Gastroesophageal sphincter (tissue), 4 donors: ENCODE measurements around the gene UCP2. TPM values are rescaled to one million over a fixed set of nuclear protein-coding genes. Genes with fewer than 3 reads are reported as not detected.
A peak's percentile ranks its signal among the peaks of the same experiment; 100 is the strongest.

ENCODE experiments used
- ATAC-seq: fragments of 150-250 bp; one replicate; pipeline ENCODE4 v1.9.1; 2016; ENCODE audit warnings: mild to moderate bottlenecking, moderate library complexity
- H3K27ac ChIP-seq, 4 donors: fragments of 200-600 bp; sonication (generic) in 3 of 4; 1 replicate in 3 of 4; 2 replicates in 1 of 4; pipeline ENCODE4 v1.5.1; 2016 to 2019
- H3K27me3 ChIP-seq: fragments of 200-600 bp; sonication (generic); one replicate; pipeline ENCODE4 v1.5.1; 2019
- H3K36me3 ChIP-seq, 2 donors: fragments of 200-600 bp; sonication (generic); one replicate each; pipeline ENCODE4 v1.5.1; 2019; ENCODE audit warnings: control low read depth in 1 of 2
- H3K4me1 ChIP-seq, 3 donors: fragments of 200-600 bp; sonication (generic); 1 replicate in 2 of 3; 2 replicates in 1 of 3; pipeline ENCODE4 v1.5.1; 2016 to 2019; ENCODE audit warnings: control low read depth in 2 of 3
- H3K4me3 ChIP-seq, 2 donors: fragments of 200-600 bp; sonication (generic); one replicate each; pipeline ENCODE4 v1.5.1; 2019; ENCODE audit warnings: mild to moderate bottlenecking in 1 of 2, moderate library complexity in 1 of 2
- H3K9me3 ChIP-seq, 3 donors: fragments of 200-600 bp; sonication (generic); one replicate each; pipeline ENCODE4 v1.5.1; 2017 to 2019; ENCODE audit warnings: control low read depth in 2 of 3
- EP300 ChIP-seq: sonication (generic); formaldehyde crosslinking; IDR thresholded peaks from one replicate; pipeline ENCODE4 v1.6.1; 2017; ENCODE audit warnings: antibody characterized with exemption, mild to moderate bottlenecking
- POLR2A ChIP-seq, 2 donors: fragments of 450-650 bp; IDR thresholded peaks; one replicate each; pipeline ENCODE4 v1.6.1; 2017; ENCODE audit warnings: antibody characterized with exemption in 2 of 2, mild to moderate bottlenecking in 2 of 2, moderate library complexity in 1 of 2
- POLR2AphosphoS5 ChIP-seq: sonication (generic); formaldehyde crosslinking; IDR thresholded peaks from one replicate; pipeline ENCODE4 v1.6.1; 2017; ENCODE audit warnings: antibody characterized with exemption
- WGBS, 2 donors: methylation state at CpG; one replicate each; pipeline ENCODE4 v1.1.5; 2018; ENCODE audit warnings: low coverage in 1 of 2; 5-methylcytosine and 5-hydroxymethylcytosine counted together
- total RNA-seq, 4 donors: library from RNA; depleted of rRNA; stranded (reverse); fragments of >200 nt; gene quantifications; one replicate each; pipeline ENCODE4 v1.1.0, GENCODE V29; 2016
- TF ChIP-seq, protein P1 (sequence below), 4 experiments: fragments of 200-600 bp in 2 of 4; fragments of 450-650 bp in 2 of 4; sonication (generic) in 1 of 4; IDR thresholded peaks; one replicate each; pipeline ENCODE4 v1.5.1; 2017 to 2019; ENCODE audit warnings: antibody characterized with exemption in 4 of 4, mild to moderate bottlenecking in 2 of 4, moderate library complexity in 2 of 4

The UCP2 gene
- total RNA-seq, 4 donors from 2014 or later, result 5.8 to 37.2 (median 33.2) TPM

DNA sequence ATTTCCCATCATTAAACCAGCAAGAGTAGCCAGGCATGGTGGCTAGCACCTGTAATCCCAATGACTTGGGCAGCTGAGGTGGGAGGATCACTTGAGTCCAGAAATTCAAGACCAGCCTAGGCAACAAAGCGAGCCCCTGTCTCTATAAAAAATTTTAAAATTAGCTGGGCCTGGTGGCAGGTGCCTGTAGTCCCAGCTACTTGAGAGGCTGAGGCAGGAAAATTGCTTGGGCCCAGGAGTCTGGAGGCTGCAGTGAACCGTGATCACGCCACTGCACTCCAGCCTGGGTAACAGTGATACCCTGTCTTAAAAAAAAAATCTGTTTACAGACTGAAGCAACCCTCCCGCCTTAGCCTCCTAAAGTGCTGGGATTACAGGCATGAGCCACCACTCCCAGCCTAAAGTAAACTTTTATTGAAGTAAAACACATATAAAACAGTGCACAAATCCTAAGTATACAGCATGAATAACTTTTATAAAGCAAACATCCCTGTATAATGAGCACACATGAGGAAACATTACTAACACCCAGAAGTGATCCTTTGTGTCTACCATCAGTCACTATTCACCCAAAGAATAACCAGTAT is 13.6 kb upstream of the UCP2 start:
- TF ChIP-seq, protein P1, sequence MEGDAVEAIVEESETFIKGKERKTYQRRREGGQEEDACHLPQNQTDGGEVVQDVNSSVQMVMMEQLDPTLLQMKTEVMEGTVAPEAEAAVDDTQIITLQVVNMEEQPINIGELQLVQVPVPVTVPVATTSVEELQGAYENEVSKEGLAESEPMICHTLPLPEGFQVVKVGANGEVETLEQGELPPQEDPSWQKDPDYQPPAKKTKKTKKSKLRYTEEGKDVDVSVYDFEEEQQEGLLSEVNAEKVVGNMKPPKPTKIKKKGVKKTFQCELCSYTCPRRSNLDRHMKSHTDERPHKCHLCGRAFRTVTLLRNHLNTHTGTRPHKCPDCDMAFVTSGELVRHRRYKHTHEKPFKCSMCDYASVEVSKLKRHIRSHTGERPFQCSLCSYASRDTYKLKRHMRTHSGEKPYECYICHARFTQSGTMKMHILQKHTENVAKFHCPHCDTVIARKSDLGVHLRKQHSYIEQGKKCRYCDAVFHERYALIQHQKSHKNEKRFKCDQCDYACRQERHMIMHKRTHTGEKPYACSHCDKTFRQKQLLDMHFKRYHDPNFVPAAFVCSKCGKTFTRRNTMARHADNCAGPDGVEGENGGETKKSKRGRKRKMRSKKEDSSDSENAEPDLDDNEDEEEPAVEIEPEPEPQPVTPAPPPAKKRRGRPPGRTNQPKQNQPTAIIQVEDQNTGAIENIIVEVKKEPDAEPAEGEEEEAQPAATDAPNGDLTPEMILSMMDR (IDR thresholded peaks at IDR 0.05), result no peak
- no peak for TF ChIP-seq EP300
- no peak for TF ChIP-seq POLR2A (IDR thresholded peaks at IDR 0.05)
- TF ChIP-seq POLR2AphosphoS5, result no peak
- Histone ChIP-seq H3K4me1 (no peaks in the 10 kb centered on the region), H3K4me3 (no peak overlapping the region), H3K9me3 (no peaks in the 10 kb centered on the region), H3K36me3 (peaks cover 0 to 15% of the 10 kb centered on the region in 2 donors), H3K27ac (no peak overlapping the region), H3K27me3 (no peaks in the 10 kb centered on the region)
- ATAC-seq, result no peak
- WGBS, 2 donors, result 80 to 97% methylated on average over 2 to 4 of the region's 4 CpGs

DNA sequence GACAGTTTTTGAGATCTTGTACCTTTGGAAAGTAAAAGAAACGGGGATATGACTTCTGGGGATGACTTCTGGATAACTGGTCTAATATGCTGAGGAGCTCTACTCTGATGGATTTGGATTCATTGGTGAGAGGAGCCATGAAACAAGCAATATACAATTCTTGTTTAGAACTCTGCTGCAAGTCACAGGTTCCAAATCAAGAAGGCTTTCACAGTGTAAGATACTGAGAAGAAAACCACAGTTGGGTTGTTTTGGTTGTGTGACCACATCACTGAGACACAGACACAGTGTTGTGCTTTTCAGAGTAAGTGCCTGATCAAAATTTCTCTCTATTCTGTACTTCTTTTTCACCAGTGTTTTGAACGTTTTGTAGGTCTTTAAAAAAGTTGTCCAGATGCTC is 13.1 kb upstream of the UCP2 start:
- WGBS, 2 donors, result 30 to 68% methylated on average over 2 of the region's 2 CpGs
- no peaks in the 10 kb centered on the region for H3K4me1 ChIP-seq
- ATAC-seq, result no peak
- no peak overlapping the region for H3K4me3 ChIP-seq
- H3K9me3 ChIP-seq, result no peaks in the 10 kb centered on the region
- H3K36me3 ChIP-seq, result peaks cover 0 to 10% of the 10 kb centered on the region in 2 donors
- TF ChIP-seq, protein P1 (IDR thresholded peaks at IDR 0.05), result no peak
- no peak for TF ChIP-seq EP300
- no peak for TF ChIP-seq POLR2A (IDR thresholded peaks at IDR 0.05)
- no peak for TF ChIP-seq POLR2AphosphoS5
- no peak overlapping the region for H3K27ac ChIP-seq
- H3K27me3 ChIP-seq, result no peaks in the 10 kb centered on the region

DNA sequence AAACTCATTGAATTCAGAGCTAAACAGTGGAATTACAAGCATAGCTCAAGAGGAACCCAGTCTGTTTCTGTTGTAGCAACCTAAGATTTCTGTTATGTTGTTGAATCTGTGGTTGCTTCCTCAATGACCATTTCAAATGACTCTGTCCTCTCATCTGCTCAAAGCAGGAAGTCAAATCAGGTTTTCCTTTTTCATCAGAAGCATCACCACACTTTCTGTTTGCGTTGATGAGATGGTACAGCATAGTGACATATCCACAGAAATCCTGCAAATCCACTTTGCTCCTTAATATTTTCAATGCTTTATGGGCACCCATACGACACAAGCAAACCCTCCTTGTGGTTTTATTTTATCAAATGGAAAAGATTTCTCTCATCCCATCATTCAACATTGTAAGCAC is 12.6 kb upstream of the UCP2 start:
- ATAC-seq, result peak; percentile 50
- Histone ChIP-seq H3K4me3 (no peak overlapping the region), H3K9me3 (no peaks in the 10 kb centered on the region), H3K27me3 (no peaks in the 10 kb centered on the region), H3K36me3 (peaks cover 0 to 5% of the 10 kb centered on the region in 2 donors), H3K4me1 (no peaks in the 10 kb centered on the region), H3K27ac (no peak overlapping the region)
- 76 to 90% methylated on average over 2 of the region's 2 CpGs for WGBS, 2 donors
- TF ChIP-seq, protein P1 (IDR thresholded peaks at IDR 0.05), result no peak
- TF ChIP-seq POLR2A (IDR thresholded peaks at IDR 0.05), result no peak
- TF ChIP-seq EP300, result no peak
- TF ChIP-seq POLR2AphosphoS5, result no peak

DNA sequence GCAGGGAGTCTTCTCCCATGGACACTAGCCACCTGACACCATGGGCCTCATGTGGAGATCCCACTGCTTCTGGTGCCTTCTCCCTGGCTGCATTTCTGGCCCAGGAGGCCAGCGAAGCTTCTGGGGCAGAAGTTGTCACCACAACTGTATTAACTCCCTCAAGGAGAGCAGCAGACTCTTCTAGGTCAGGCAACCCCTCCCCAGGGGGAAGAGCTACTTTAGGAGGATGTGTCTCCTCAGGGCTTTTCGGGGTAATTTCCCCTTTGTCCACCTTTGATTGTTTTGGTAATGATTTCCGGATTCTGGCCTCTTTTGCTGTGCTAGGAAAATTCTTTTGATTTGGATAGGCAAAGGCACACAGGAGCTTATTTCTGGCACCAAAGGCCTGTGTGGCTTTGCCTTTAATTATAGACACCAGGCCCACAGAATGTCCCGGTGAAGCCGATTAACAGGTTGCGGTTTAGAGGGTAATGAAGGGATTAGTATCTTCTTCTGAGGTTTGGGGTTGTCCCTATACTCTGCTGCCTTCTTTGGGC is 8.9 kb upstream of the UCP2 start:
- Histone ChIP-seq H3K27me3 (no peaks in the 10 kb centered on the region), H3K9me3 (no peaks in the 10 kb centered on the region), H3K4me3 (no peak overlapping the region), H3K27ac (no peak overlapping the region), H3K36me3 (no peaks in the 10 kb centered on the region), H3K4me1 (no peaks in the 10 kb centered on the region)
- TF ChIP-seq EP300 (no peak), POLR2A (IDR thresholded peaks at IDR 0.05) (no peak), POLR2AphosphoS5 (no peak)
- TF ChIP-seq, protein P1 (IDR thresholded peaks at IDR 0.05), result no peak
- 93 to 100% methylated on average over 1 to 3 of the region's 6 CpGs for WGBS, 2 donors
- no peak for ATAC-seq

DNA sequence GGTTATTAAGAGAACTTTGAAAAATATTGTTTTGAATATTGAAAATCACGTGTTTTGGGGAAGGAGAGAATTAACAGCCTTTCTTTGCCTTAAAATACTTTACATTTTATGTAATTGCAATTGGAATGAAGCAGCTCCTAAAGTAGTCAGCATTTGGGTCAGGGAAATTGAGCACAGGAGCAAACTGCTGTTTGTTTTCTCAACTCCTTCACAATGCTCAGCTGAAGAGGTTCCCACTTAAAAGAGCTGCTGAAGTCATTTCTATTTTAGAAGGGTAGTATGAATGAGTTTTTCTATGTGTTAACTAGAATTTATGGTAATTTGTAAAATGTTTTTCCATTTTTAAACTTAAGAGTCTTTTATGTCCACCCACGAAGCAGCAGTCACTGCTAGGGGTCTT is 8.1 kb upstream of the UCP2 start:
- Histone ChIP-seq H3K9me3 (no peaks in the 10 kb centered on the region), H3K36me3 (no peaks in the 10 kb centered on the region), H3K27ac (no peak overlapping the region), H3K4me1 (no peaks in the 10 kb centered on the region), H3K27me3 (no peaks in the 10 kb centered on the region), H3K4me3 (no peak overlapping the region)
- TF ChIP-seq EP300 (no peak), POLR2A (IDR thresholded peaks at IDR 0.05) (no peak), POLR2AphosphoS5 (no peak)
- no peak for ATAC-seq
- WGBS, 2 donors, result 63 to 83% methylated on average over 2 of the region's 2 CpGs
